ENCODE data around the gene ZNF22.
A peak's percentile ranks its signal among the peaks of the same experiment; 100 is the strongest.

The ZNF22 gene

GRCh38 chr10:44978570-44979280 lies 22.0 kb upstream of the ZNF22 start, which contains the start of gene DEPP1:
TSS of gene DEPP1 (minus strand) at chr10:44978809. CDS start at chr10:44978030, 779 bp downstream.
- no CpG with 5 or more reads among the region's 12 CpGs for WGBS, 2 donors (ENCODE audit: extremely low coverage in 2 of 2, insufficient read length in 2 of 2, insufficient replicate concordance in 1 of 2)
- Histone ChIP-seq H2BK120ac (ENCODE audit: low read depth, low read length) (peak within 1 kb of the TSS; percentile 75), H3K27ac (replicated peaks; ENCODE audit: low read length) (no peak within 1 kb of the TSS), H3K27me3 (ENCODE audit: control insufficient read depth in 3 of 3, insufficient read depth in 3 of 3, low read depth in 1 of 3, low read length in 3 of 3) (no peaks in the 10 kb centered on the region), H4K91ac (ENCODE audit: low read depth, low read length, poor library complexity) (peak within 1 kb of the TSS; percentile 38), H3K23ac (ENCODE audit: low read depth, low read length, poor library complexity) (no peak within 1 kb of the TSS), H3K4me2 (ENCODE audit: insufficient read depth, low read length, poor library complexity, severe bottlenecking) (no peak within 1 kb of the TSS), H3K36me3 (replicated peaks in 1 of 2; ENCODE audit: control insufficient read depth in 2 of 2, insufficient read depth in 2 of 2, low read length in 2 of 2) (no peaks in the 10 kb centered on the region), H2AFZ (ENCODE audit: low read length) (peak within 1 kb of the TSS; percentile 73), H2AK5ac (ENCODE audit: low read depth, low read length) (peak within 1 kb of the TSS; percentile 99), H3K4me1 (ENCODE audit: control insufficient read depth in 2 of 2, insufficient read depth in 1 of 2, low read depth in 1 of 2, low read length in 2 of 2) (peaks cover 32 to 36% of the 10 kb centered on the region in 2 donors), H4K8ac (ENCODE audit: low read depth, low read length) (peak within 1 kb of the TSS; percentile 53), H3K79me1 (ENCODE audit: low read depth, low read length) (no peaks in the 10 kb centered on the region), H3K18ac (ENCODE audit: low read length) (peak within 1 kb of the TSS; percentile 93), H3K9ac (ENCODE audit: low read depth, low read length, poor library complexity) (peak within 1 kb of the TSS; percentile 24), H2BK15ac (ENCODE audit: low read length) (peak within 1 kb of the TSS; percentile 89), H3K14ac (ENCODE audit: low read length) (no peak within 1 kb of the TSS), H2BK5ac (ENCODE audit: low read length) (peak within 1 kb of the TSS; percentile 67), H2BK12ac (ENCODE audit: low read length) (no peak within 1 kb of the TSS), H3K4me3 (ENCODE audit: low read length in 2 of 2) (peak within 1 kb of the TSS in 1 of 2 donors; percentile 45), H3K9me3 (replicated peaks in 1 of 2; ENCODE audit: control insufficient read depth in 2 of 2, insufficient read depth in 1 of 2, low read depth in 1 of 2, low read length in 2 of 2) (no peaks in the 10 kb centered on the region), H3K4ac (ENCODE audit: low read length) (peak within 1 kb of the TSS; percentile 17)
- DNase-seq (ENCODE audit: low spot score), result no peak

- WGBS, 2 donors (ENCODE audit: extremely low coverage in 2 of 2, insufficient read length in 2 of 2, insufficient replicate concordance in 1 of 2), result no CpG with 5 or more reads among the region's 13 CpGs
- no peak overlapping the region for H3K27ac ChIP-seq (replicated peaks; ENCODE audit: low read length)
- H2BK15ac ChIP-seq (ENCODE audit: low read length), result peak overlapping the region; percentile 89
- peak overlapping the region; percentile 17 for H3K4ac ChIP-seq (ENCODE audit: low read length)
- peaks cover 30 to 31% of the 10 kb centered on the region in 2 donors for H3K4me1 ChIP-seq (ENCODE audit: control insufficient read depth in 2 of 2, insufficient read depth in 1 of 2, low read depth in 1 of 2, low read length in 2 of 2)
- peak overlapping the region; percentile 93 for H3K18ac ChIP-seq (ENCODE audit: low read length)
- no peaks in the 10 kb centered on the region for H3K9me3 ChIP-seq (replicated peaks in 1 of 2; ENCODE audit: control insufficient read depth in 2 of 2, insufficient read depth in 1 of 2, low read depth in 1 of 2, low read length in 2 of 2)
- H3K36me3 ChIP-seq (replicated peaks in 1 of 2; ENCODE audit: control insufficient read depth in 2 of 2, insufficient read depth in 2 of 2, low read length in 2 of 2), result no peaks in the 10 kb centered on the region
- H4K91ac ChIP-seq (ENCODE audit: low read depth, low read length, poor library complexity), result no peak overlapping the region
- peak overlapping the region in 1 of 2 donors; percentile 45 for H3K4me3 ChIP-seq (ENCODE audit: low read length in 2 of 2)
- no peak overlapping the region for H3K23ac ChIP-seq (ENCODE audit: low read depth, low read length, poor library complexity)
- H2AK5ac ChIP-seq (ENCODE audit: low read depth, low read length), result peak overlapping the region; percentile 99
- no peak overlapping the region for H3K14ac ChIP-seq (ENCODE audit: low read length)
- peak overlapping the region; percentile 24 for H3K9ac ChIP-seq (ENCODE audit: low read depth, low read length, poor library complexity)
- H3K27me3 ChIP-seq (ENCODE audit: control insufficient read depth in 3 of 3, insufficient read depth in 3 of 3, low read depth in 1 of 3, low read length in 3 of 3), result no peaks in the 10 kb centered on the region
- H2AFZ ChIP-seq (ENCODE audit: low read length), result peak overlapping the region; percentile 73
- H2BK12ac ChIP-seq (ENCODE audit: low read length), result peak overlapping the region; percentile 24
- peak overlapping the region; percentile 26 for H4K8ac ChIP-seq (ENCODE audit: low read depth, low read length)
- H3K4me2 ChIP-seq (ENCODE audit: insufficient read depth, low read length, poor library complexity, severe bottlenecking), result no peak overlapping the region
- DNase-seq (ENCODE audit: low spot score), result no peak
- peak overlapping the region; percentile 67 for H2BK5ac ChIP-seq (ENCODE audit: low read length)
- no peaks in the 10 kb centered on the region for H3K79me1 ChIP-seq (ENCODE audit: low read depth, low read length)
- H2BK120ac ChIP-seq (ENCODE audit: low read depth, low read length), result peak overlapping the region; percentile 58
Measured at GRCh38 chr10:44979281-44980191, 21.2 kb upstream of the ZNF22 start.

- Histone ChIP-seq H2AK5ac (ENCODE audit: low read depth, low read length) (peak overlapping the region; percentile 81), H3K79me1 (ENCODE audit: low read depth, low read length) (no peaks in the 10 kb centered on the region), H3K4me2 (ENCODE audit: insufficient read depth, low read length, poor library complexity, severe bottlenecking) (no peak overlapping the region), H4K91ac (ENCODE audit: low read depth, low read length, poor library complexity) (no peak overlapping the region), H2BK15ac (ENCODE audit: low read length) (no peak overlapping the region), H3K9me3 (replicated peaks in 1 of 2; ENCODE audit: control insufficient read depth in 2 of 2, insufficient read depth in 1 of 2, low read depth in 1 of 2, low read length in 2 of 2) (no peaks in the 10 kb centered on the region), H3K23ac (ENCODE audit: low read depth, low read length, poor library complexity) (no peak overlapping the region), H2BK120ac (ENCODE audit: low read depth, low read length) (peak overlapping the region; percentile 26), H3K27ac (replicated peaks; ENCODE audit: low read length) (no peak overlapping the region), H2AFZ (ENCODE audit: low read length) (no peak overlapping the region), H3K4me1 (ENCODE audit: control insufficient read depth in 2 of 2, insufficient read depth in 1 of 2, low read depth in 1 of 2, low read length in 2 of 2) (peaks cover 28% of the 10 kb centered on the region in 2 donors), H3K14ac (ENCODE audit: low read length) (no peak overlapping the region), H3K27me3 (ENCODE audit: control insufficient read depth in 3 of 3, insufficient read depth in 3 of 3, low read depth in 1 of 3, low read length in 3 of 3) (no peaks in the 10 kb centered on the region), H2BK12ac (ENCODE audit: low read length) (peak overlapping the region; percentile 64), H3K9ac (ENCODE audit: low read depth, low read length, poor library complexity) (no peak overlapping the region), H3K18ac (ENCODE audit: low read length) (no peak overlapping the region), H3K4me3 (ENCODE audit: low read length in 2 of 2) (peak overlapping the region in 1 of 2 donors; percentile 9), H4K8ac (ENCODE audit: low read depth, low read length) (no peak overlapping the region), H3K4ac (ENCODE audit: low read length) (no peak overlapping the region), H2BK5ac (ENCODE audit: low read length) (no peak overlapping the region), H3K36me3 (replicated peaks in 1 of 2; ENCODE audit: control insufficient read depth in 2 of 2, insufficient read depth in 2 of 2, low read length in 2 of 2) (no peaks in the 10 kb centered on the region)
- DNase-seq (ENCODE audit: low spot score), result no peak
- no CpG with 5 or more reads among the region's 14 CpGs for WGBS, 2 donors (ENCODE audit: extremely low coverage in 2 of 2, insufficient read length in 2 of 2, insufficient replicate concordance in 1 of 2)
Measured at GRCh38 chr10:44980309-44981171, 20.2 kb upstream of the ZNF22 start.
